Nucleus accumbens (tissue), 56 donors: ENCODE measurements around the gene RMC1.
"Not testable (repeated sequence)": the region's sequence is repeated elsewhere in the genome, so short reads cannot be mapped to it uniquely, and the experiment has no call there.

Experiments
- DNase-seq, 56 donors: peaks; one replicate each; lab custom pipeline; 2025; lab: John Stamatoyannopoulos, UW

RMC1 gene

GRCh38 chr18:23503038-23503962, at the start of gene RMC1:
Gene RMC1, plus strand, starts transcription at chr18:23503511. Its CDS starts 108 bp downstream, at chr18:23503619.
- DNase-seq = peak; percentile 39 to 98 (median 92)

GRCh38 chr18:23453680-23454058, 49.6 kb upstream of the RMC1 start:
- DNase-seq = peak in 3 of 56 donors; percentile 19 to 52 (median 24)

DNA sequence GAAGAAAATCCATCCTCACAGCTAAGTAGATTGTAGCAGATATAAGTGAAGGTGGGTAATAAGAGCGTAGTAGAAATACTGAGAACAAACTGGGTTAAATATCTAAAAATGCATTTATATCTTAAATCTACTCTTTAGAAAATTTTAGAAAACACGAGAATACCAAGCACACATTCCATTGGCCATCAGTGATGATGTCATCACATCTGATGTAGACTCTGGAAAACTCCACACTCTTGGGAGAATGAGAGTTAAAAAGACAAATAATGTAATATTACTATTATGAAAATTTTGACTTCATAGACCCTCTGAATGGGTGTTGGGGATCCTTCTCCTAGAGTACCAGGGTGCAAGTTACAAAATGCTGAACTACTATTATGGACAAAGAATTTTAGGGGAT, 46.5 kb upstream of the RMC1 start:
- no peak for DNase-seq

- no peak for DNase-seq
These were observed 44.3 kb upstream of the RMC1 start for GRCh38 chr18:23458830-23459529.

- no peak for DNase-seq
These were observed 43.8 kb upstream of the RMC1 start for GRCh38 chr18:23459530-23459921.

DNA sequence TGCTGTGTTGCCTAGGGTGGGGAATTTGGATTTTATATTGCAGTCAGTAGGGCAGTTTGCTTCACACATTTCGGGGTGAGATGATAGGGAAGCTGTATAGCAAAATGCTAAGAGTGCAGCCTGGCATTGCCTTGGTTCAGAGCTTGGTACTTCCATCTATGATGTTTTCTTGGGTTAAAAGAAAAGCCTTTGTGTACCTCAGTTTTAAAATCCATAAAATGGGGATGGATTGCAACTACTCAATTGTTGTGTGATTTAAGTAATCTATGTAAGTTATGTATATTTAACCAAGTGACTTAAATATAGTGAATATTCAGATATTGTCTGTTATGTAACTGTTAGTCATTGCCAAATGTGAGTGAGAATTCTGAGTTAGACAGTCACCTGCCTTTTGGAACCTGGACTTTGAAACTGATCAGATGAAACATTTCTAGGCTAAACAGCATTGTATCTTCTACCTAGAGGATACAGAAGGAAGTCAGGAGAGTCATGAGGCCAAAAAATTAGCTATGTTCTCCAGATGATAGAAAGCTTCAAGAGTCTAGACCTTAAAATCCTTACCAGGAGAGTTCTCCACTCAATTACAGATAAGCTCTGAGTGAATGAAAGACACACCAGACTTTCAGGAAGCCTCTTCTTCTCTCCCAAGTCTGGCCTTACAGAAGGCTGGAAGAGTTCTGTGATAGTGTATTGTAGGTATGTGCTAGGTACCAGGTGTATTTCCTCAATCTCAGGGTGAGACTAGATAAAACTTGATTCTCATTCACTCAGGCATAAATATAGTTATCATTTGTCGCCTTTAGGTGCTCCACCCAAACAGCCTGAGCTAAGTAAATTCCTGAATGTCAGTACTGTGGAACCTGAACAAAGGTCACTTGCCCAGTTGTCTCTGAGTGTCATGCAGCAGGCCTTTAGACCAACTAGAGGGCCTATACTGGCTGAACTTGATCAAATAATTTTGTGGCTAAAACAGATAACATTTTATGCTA, 42.7 kb upstream of the RMC1 start:
- DNase-seq = no peak

DNA sequence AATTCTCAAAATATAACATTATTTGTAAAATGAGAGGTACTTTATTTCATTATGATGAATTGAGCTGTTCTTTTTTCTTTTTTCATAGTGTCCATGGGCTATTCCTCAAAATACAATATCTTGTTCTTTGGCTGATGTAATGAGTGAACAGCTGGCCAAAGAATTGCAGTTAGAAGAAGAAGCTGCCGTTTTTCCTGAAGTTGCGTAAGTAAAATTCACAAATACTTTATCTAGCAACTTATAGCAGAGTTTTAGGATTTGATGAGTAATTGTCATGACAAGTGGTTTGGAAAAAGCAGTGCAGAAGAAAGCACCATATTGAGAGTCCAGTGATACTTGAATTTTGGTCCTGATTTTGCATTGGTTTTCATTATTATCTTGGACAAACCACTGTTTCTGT, 40.4 kb upstream of the RMC1 start:
- DNase-seq = no peak

GRCh38 chr18:23468753-23469459, 34.4 kb upstream of the RMC1 start:
- DNase-seq = no peak

GRCh38 chr18:23470620-23471387, 32.5 kb upstream of the RMC1 start:
- DNase-seq = no peak

DNA sequence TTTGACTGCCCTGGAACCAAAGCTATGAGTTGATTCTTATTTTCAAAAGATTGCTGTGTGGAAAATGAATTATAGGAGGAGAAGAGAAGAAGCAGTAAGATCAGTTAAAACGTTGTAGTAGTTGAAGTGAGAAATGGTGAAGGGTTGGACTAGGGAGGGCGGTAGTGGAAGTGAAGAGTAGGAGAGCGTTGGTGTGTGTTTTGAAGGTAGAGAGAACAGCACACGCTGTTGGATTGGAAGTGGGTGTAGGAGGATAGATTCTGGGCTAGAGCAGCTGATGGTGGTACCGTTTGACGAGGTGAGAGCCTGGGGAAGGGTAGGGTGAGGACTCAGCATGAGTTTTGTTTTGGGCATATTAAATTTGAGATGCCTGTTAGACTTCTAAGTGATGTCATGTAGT, 31.8 kb upstream of the RMC1 start:
- DNase-seq = no peak

- DNase-seq = no peak
These were observed 23.3 kb upstream of the RMC1 start for GRCh38 chr18:23479829-23480505.

DNA sequence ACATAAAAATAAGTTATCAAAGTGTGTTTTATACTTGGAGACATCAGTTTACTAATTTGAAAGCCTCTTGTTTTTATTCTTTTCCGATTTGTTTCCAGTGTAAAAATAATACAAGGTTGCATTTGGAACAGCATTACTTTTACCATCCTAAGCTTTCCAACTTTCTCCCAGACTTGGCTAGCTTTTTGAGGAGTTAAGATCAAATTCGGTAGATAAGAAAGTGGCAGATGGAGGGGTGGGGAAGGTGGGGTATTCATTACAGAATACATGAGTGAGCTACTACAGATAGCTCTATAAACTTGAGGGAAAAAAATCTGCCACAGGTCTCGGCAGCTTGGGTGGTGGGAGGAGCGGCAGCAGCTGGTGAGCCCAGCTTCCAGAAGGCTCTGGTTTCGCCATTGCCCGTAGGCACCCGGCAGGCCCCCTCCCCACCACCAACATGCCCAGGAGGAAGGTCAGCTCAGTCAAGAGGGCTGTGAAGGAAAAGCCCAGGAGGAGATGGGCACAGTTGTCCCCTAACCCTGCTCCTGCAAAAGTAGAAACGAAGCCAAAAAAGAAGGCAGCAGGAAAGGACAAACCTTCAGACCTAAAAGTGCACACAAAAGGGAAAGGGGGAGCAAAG, 18.6 kb upstream of the RMC1 start:
- DNase-seq = no peak

- no peak for DNase-seq
These were observed 17.9 kb upstream of the RMC1 start for GRCh38 chr18:23485386-23485785.

DNA sequence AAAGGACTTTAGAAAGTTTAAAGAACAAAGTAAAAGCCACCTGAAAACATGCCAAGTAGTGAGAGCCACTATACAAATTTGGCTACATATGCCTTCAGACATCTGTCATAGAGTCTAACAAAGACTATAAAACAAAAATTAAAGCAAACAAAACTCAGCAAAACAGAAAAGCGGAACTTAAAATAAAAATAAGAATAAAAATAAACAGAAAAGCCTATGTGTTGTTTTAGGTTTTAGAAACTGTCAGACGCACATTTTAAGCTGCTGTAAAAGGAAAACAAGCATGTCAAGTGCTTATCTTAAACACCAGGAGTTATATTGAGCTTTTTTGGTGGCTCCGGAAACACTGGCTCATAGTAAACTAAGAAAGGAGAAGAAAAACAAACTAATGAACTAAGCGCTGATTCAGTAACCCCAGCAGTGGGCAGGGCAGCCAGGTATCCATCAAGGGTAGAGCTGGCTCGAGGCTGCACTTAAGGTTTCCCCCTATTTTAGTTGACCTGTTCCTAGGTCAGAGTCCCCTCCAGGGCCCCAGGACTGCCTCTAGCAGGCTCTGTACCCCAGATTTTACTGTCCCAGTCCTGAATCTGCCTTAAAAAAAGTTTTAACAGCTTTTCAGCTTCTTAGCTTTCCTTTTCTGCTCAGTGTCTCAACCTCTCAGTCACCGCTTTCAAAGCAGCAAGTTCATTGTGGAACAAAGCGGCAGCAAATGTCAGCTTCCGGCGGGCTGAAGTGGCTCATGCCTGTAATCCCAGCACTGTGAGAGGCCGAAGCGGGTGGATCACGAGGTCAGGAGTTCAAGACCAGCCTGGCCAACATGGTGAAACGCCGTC, 15.4 kb upstream of the RMC1 start:
- DNase-seq = no peak

DNA sequence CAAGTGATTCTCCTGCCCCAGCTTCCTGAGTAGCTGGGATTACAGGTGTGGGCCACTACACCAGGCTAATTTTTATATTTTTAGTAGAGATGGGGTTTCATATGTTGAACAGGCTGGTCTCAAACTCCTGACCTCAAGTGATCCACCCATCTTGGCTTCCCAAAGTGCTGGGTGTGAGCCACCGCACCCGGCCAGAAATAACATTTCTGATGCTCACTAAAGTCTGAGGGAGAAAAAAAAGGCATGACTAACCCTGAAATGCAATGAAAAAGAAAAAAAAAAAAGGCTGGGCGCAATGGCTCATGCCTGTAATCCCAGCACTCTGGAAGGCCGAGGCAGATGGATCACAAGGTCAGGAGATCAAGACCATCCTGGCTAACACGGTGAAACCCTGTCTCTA, 13.7 kb upstream of the RMC1 start:
- not testable (repeated sequence) for DNase-seq

- no peak for DNase-seq
These were observed 9.7 kb upstream of the RMC1 start for GRCh38 chr18:23493654-23494053.

GRCh38 chr18:23494992-23495391, 8.3 kb upstream of the RMC1 start:
- DNase-seq = no peak
